Measurements from ENCODE around the gene FAM120A.

DNA sequence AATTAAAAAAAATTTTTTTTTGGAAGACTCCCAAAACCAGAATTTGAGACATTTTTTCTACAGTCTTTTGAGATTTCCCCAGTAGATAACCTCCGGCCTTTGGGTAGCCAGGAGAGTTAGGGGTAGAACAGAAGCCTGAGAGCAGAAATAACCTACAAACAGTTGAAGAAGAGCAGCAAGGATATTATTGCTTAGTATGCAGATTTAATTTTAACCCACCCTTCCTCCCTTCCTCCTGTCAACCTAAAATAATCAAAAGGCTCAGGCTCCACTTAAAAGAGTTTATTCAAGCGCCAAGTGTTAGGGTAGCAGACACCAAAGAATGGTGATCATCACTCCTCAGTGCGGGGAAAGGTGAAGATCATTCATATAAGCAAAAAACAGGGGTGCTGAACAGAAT, 17.4 kb upstream of the FAM120A start:
- TF ChIP-seq HNF4A (conservative IDR thresholded peaks at IDR 0.05) (no peak), FOXA1 (IDR thresholded peaks at IDR 0.05) (no peak), YY1 (IDR thresholded peaks at IDR 0.05) (no peak), RAD21 (IDR thresholded peaks at IDR 0.05) (no peak), JUND (IDR thresholded peaks at IDR 0.05) (no peak), GABPA (IDR thresholded peaks at IDR 0.05 in 1 of 2, conservative IDR thresholded peaks at IDR 0.05 in 1 of 2) (no peak)
- TF ChIP-seq, protein P1, sequence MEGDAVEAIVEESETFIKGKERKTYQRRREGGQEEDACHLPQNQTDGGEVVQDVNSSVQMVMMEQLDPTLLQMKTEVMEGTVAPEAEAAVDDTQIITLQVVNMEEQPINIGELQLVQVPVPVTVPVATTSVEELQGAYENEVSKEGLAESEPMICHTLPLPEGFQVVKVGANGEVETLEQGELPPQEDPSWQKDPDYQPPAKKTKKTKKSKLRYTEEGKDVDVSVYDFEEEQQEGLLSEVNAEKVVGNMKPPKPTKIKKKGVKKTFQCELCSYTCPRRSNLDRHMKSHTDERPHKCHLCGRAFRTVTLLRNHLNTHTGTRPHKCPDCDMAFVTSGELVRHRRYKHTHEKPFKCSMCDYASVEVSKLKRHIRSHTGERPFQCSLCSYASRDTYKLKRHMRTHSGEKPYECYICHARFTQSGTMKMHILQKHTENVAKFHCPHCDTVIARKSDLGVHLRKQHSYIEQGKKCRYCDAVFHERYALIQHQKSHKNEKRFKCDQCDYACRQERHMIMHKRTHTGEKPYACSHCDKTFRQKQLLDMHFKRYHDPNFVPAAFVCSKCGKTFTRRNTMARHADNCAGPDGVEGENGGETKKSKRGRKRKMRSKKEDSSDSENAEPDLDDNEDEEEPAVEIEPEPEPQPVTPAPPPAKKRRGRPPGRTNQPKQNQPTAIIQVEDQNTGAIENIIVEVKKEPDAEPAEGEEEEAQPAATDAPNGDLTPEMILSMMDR (IDR thresholded peaks at IDR 0.05; ENCODE audit: low read depth, low read length, missing input control): no peak
- TF ChIP-seq, protein P2, sequence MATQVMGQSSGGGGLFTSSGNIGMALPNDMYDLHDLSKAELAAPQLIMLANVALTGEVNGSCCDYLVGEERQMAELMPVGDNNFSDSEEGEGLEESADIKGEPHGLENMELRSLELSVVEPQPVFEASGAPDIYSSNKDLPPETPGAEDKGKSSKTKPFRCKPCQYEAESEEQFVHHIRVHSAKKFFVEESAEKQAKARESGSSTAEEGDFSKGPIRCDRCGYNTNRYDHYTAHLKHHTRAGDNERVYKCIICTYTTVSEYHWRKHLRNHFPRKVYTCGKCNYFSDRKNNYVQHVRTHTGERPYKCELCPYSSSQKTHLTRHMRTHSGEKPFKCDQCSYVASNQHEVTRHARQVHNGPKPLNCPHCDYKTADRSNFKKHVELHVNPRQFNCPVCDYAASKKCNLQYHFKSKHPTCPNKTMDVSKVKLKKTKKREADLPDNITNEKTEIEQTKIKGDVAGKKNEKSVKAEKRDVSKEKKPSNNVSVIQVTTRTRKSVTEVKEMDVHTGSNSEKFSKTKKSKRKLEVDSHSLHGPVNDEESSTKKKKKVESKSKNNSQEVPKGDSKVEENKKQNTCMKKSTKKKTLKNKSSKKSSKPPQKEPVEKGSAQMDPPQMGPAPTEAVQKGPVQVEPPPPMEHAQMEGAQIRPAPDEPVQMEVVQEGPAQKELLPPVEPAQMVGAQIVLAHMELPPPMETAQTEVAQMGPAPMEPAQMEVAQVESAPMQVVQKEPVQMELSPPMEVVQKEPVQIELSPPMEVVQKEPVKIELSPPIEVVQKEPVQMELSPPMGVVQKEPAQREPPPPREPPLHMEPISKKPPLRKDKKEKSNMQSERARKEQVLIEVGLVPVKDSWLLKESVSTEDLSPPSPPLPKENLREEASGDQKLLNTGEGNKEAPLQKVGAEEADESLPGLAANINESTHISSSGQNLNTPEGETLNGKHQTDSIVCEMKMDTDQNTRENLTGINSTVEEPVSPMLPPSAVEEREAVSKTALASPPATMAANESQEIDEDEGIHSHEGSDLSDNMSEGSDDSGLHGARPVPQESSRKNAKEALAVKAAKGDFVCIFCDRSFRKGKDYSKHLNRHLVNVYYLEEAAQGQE (IDR thresholded peaks at IDR 0.05): no peak
- TF ChIP-seq, protein P3, sequence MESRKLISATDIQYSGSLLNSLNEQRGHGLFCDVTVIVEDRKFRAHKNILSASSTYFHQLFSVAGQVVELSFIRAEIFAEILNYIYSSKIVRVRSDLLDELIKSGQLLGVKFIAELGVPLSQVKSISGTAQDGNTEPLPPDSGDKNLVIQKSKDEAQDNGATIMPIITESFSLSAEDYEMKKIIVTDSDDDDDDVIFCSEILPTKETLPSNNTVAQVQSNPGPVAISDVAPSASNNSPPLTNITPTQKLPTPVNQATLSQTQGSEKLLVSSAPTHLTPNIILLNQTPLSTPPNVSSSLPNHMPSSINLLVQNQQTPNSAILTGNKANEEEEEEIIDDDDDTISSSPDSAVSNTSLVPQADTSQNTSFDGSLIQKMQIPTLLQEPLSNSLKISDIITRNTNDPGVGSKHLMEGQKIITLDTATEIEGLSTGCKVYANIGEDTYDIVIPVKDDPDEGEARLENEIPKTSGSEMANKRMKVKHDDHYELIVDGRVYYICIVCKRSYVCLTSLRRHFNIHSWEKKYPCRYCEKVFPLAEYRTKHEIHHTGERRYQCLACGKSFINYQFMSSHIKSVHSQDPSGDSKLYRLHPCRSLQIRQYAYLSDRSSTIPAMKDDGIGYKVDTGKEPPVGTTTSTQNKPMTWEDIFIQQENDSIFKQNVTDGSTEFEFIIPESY (IDR thresholded peaks at IDR 0.05): no peak
